ENCODE measurements around the gene MARCOL.
"Not testable (repeated sequence)": the region's sequence is repeated elsewhere in the genome, so short reads cannot be mapped to it uniquely, and the experiment has no call there.

Gene MARCOL

GRCh38 chr5:148267962-148268361, 29.6 kb downstream of the MARCOL start:
- WGBS (ENCODE audit: insufficient coverage, insufficient read length) = no CpG with 5 or more reads among the region's 3 CpGs
- Histone ChIP-seq H3K36me3 (ENCODE audit: control insufficient read depth, insufficient read depth, low read length) (no peaks in the 10 kb centered on the region), H3K9me3 (ENCODE audit: control insufficient read depth, insufficient read depth, low read length) (no peaks in the 10 kb centered on the region), H3K27ac (ENCODE audit: low read length) (no peak overlapping the region), H3K27me3 (ENCODE audit: control insufficient read depth, insufficient read depth, low read length) (no peaks in the 10 kb centered on the region), H3K4me3 (ENCODE audit: low read length) (no peak overlapping the region), H3K4me1 (ENCODE audit: control insufficient read depth, insufficient read depth, low read length) (no peaks in the 10 kb centered on the region)
- no peak for DNase-seq (ENCODE audit: low read depth, low spot score)

- H3K4me3 ChIP-seq (ENCODE audit: low read length) = no peak within 1 kb of the TSS
- no peaks in the 10 kb centered on the region for H3K9me3 ChIP-seq (ENCODE audit: control insufficient read depth, insufficient read depth, low read length)
- H3K4me1 ChIP-seq (ENCODE audit: control insufficient read depth, insufficient read depth, low read length) = no peaks in the 10 kb centered on the region
- no peaks in the 10 kb centered on the region for H3K27me3 ChIP-seq (ENCODE audit: control insufficient read depth, insufficient read depth, low read length)
- no peak within 1 kb of the TSS for H3K27ac ChIP-seq (ENCODE audit: low read length)
- no peak for DNase-seq (ENCODE audit: low read depth, low spot score)
- no peaks in the 10 kb centered on the region for H3K36me3 ChIP-seq (ENCODE audit: control insufficient read depth, insufficient read depth, low read length)
- no CpG with 5 or more reads among the region's 4 CpGs for WGBS (ENCODE audit: insufficient coverage, insufficient read length)
Observed at GRCh38 chr5:148268566-148268965, 30.2 kb downstream of the MARCOL start, which contains the start of gene SPINK13. SPINK13 (plus strand) TSS chr5:148268794; CDS start chr5:148270073, 1,279 bp downstream.

GRCh38 chr5:148275129-148275528, 36.8 kb downstream of the MARCOL start:
- H3K36me3 ChIP-seq (ENCODE audit: control insufficient read depth, insufficient read depth, low read length); H3K4me3 ChIP-seq (ENCODE audit: low read length); H3K4me1 ChIP-seq (ENCODE audit: control insufficient read depth, insufficient read depth, low read length); H3K9me3 ChIP-seq (ENCODE audit: control insufficient read depth, insufficient read depth, low read length); H3K27me3 ChIP-seq (ENCODE audit: control insufficient read depth, insufficient read depth, low read length); DNase-seq (ENCODE audit: low read depth, low spot score); H3K27ac ChIP-seq (ENCODE audit: low read length): not testable (repeated sequence)
- WGBS (ENCODE audit: insufficient coverage, insufficient read length) = no CpG with 5 or more reads among the region's 2 CpGs

GRCh38 chr5:148280893-148281292, 42.6 kb downstream of the MARCOL start:
- H3K4me1 ChIP-seq (ENCODE audit: control insufficient read depth, insufficient read depth, low read length); DNase-seq (ENCODE audit: low read depth, low spot score); H3K27ac ChIP-seq (ENCODE audit: low read length); H3K9me3 ChIP-seq (ENCODE audit: control insufficient read depth, insufficient read depth, low read length); H3K4me3 ChIP-seq (ENCODE audit: low read length); H3K36me3 ChIP-seq (ENCODE audit: control insufficient read depth, insufficient read depth, low read length); H3K27me3 ChIP-seq (ENCODE audit: control insufficient read depth, insufficient read depth, low read length): not testable (repeated sequence)
- no CpG with 5 or more reads among the region's 5 CpGs for WGBS (ENCODE audit: insufficient coverage, insufficient read length)

GRCh38 chr5:148281336-148281735, 43.0 kb downstream of the MARCOL start:
- no CpG with 5 or more reads among the region's 4 CpGs for WGBS (ENCODE audit: insufficient coverage, insufficient read length)
- H3K4me1 ChIP-seq (ENCODE audit: control insufficient read depth, insufficient read depth, low read length); H3K4me3 ChIP-seq (ENCODE audit: low read length); H3K27me3 ChIP-seq (ENCODE audit: control insufficient read depth, insufficient read depth, low read length); H3K9me3 ChIP-seq (ENCODE audit: control insufficient read depth, insufficient read depth, low read length); DNase-seq (ENCODE audit: low read depth, low spot score); H3K36me3 ChIP-seq (ENCODE audit: control insufficient read depth, insufficient read depth, low read length); H3K27ac ChIP-seq (ENCODE audit: low read length): not testable (repeated sequence)

GRCh38 chr5:148290271-148291195, 52.2 kb downstream of the MARCOL start:
- H3K9me3 ChIP-seq (ENCODE audit: control insufficient read depth, insufficient read depth, low read length) = no peaks in the 10 kb centered on the region
- no peaks in the 10 kb centered on the region; the same call in 1 of the 2 replicates for H3K4me1 ChIP-seq (ENCODE audit: control insufficient read depth, insufficient read depth, low read length)
- no peak for DNase-seq (ENCODE audit: low read depth, low spot score)
- H3K36me3 ChIP-seq (ENCODE audit: control insufficient read depth, insufficient read depth, low read length) = no peaks in the 10 kb centered on the region
- H3K27ac ChIP-seq (ENCODE audit: low read length) = no peak overlapping the region
- H3K4me3 ChIP-seq (ENCODE audit: low read length) = no peak overlapping the region
- H3K27me3 ChIP-seq (ENCODE audit: control insufficient read depth, insufficient read depth, low read length) = no peaks in the 10 kb centered on the region
- no CpG with 5 or more reads among the region's 6 CpGs for WGBS (ENCODE audit: insufficient coverage, insufficient read length)
